Measurements from ENCODE around the gene RNASE8.

GRCh38 chr14:21072781-21073339, 15.2 kb downstream of the RNASE8 start:
- TF ChIP-seq, protein P1, sequence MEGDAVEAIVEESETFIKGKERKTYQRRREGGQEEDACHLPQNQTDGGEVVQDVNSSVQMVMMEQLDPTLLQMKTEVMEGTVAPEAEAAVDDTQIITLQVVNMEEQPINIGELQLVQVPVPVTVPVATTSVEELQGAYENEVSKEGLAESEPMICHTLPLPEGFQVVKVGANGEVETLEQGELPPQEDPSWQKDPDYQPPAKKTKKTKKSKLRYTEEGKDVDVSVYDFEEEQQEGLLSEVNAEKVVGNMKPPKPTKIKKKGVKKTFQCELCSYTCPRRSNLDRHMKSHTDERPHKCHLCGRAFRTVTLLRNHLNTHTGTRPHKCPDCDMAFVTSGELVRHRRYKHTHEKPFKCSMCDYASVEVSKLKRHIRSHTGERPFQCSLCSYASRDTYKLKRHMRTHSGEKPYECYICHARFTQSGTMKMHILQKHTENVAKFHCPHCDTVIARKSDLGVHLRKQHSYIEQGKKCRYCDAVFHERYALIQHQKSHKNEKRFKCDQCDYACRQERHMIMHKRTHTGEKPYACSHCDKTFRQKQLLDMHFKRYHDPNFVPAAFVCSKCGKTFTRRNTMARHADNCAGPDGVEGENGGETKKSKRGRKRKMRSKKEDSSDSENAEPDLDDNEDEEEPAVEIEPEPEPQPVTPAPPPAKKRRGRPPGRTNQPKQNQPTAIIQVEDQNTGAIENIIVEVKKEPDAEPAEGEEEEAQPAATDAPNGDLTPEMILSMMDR (IDR thresholded peaks at IDR 0.05; ENCODE audit: control extremely low read depth in 1 of 3, insufficient read depth in 1 of 3, low read depth in 1 of 3, low read length in 3 of 3): no peak
- TF ChIP-seq SIN3A (conservative IDR thresholded peaks at IDR 0.05 in 1 of 2, IDR thresholded peaks at IDR 0.05 in 1 of 2; ENCODE audit: low read depth in 1 of 2, low read length in 2 of 2): no peak
- no peak for TF ChIP-seq EP300 (IDR thresholded peaks at IDR 0.05; ENCODE audit: borderline replicate concordance in 1 of 2, low read depth in 2 of 2, low read length in 2 of 2)
- no peak for TF ChIP-seq EGR1 (IDR thresholded peaks at IDR 0.05; ENCODE audit: borderline replicate concordance, low read depth, low read length)
- no peak for TF ChIP-seq USF2 (IDR thresholded peaks at IDR 0.05; ENCODE audit: low read length)
- TF ChIP-seq POLR2A (IDR thresholded peaks at IDR 0.05; ENCODE audit: control extremely low read depth in 1 of 2, low read depth in 2 of 2, low read length in 2 of 2): no peak
- TF ChIP-seq EZH2 (IDR thresholded peaks at IDR 0.05; ENCODE audit: low read depth, low read length, severe bottlenecking): no peak
- TF ChIP-seq POLR2AphosphoS5 (IDR thresholded peaks at IDR 0.05; ENCODE audit: low read depth, low read length): no peak
- TF ChIP-seq SRF (IDR thresholded peaks at IDR 0.05; ENCODE audit: low read depth, low read length): no peak
- no peak for TF ChIP-seq NRF1 (IDR thresholded peaks at IDR 0.05; ENCODE audit: low read depth, low read length)
- no peak for TF ChIP-seq YY1 (IDR thresholded peaks at IDR 0.05; ENCODE audit: low read depth, low read length)
- no peak for TF ChIP-seq RFX5 (IDR thresholded peaks at IDR 0.05; ENCODE audit: borderline replicate concordance, low read depth, low read length)
- no peak for TF ChIP-seq CHD2 (IDR thresholded peaks at IDR 0.05; ENCODE audit: low read length)
